Measurements from ENCODE around the gene RNF144A. TPM values are rescaled to one million over a fixed set of nuclear protein-coding genes. Genes with fewer than 3 reads are reported as not detected.
"Not testable (repeated sequence)": the region's sequence is repeated elsewhere in the genome, so short reads cannot be mapped to it uniquely, and the experiment has no call there.

Gene RNF144A
- total RNA-seq, 4 donors from 2014 or later, result 27.3 to 47.3 (median 37.4) TPM

DNA sequence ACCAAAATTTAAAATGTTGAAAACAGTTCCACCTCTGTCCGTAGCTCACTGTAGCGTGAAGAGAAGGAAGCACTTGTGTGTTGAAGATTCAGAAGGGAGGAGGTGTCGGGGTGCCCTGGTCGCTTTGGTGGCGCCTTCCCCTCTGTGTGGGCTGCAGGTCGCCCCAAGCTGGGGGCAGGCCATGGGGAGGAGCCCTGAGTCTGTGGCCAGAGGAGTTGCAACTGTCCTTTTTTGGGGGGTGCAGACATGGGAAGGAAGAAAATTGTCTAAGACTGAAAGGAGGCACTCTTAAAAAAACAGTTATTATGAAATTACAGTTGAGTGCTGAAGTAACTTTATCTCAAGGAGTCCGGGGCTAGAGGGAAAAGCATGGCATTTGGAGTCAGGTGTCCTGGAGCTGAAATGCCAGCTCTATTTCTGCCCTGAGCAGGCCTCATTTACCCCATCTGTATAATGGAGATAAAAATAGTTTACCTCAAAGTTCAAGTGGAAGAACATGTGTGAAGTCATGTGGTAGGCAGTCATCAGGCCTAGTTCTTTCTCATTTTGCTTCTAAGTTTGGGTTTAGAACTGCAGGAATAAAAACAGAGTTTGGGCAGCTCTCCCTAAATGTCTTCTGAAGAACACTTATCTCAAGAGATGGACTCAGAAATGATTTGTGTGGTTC is 82.1 kb downstream of the RNF144A start:
- Histone ChIP-seq H3K27me3 (no peaks in the 10 kb centered on the region), H3K9me3 (no peaks in the 10 kb centered on the region), H3K36me3 (peaks cover 0 to 12% (median 0%) of the 10 kb centered on the region in 3 donors), H3K4me3 (no peak overlapping the region), H3K27ac (no peak overlapping the region), H3K4me1 (peaks cover 0 to 13% (median 2%) of the 10 kb centered on the region in 4 donors)
- 75 to 79% methylated on average over 7 of the region's 7 CpGs for WGBS, 2 donors
- no peak for DNase-seq (ENCODE audit: low spot score in 2 of 2)
- TF ChIP-seq EP300 (IDR thresholded peaks at IDR 0.05), result no peak
- no peak for TF ChIP-seq POLR2A (IDR thresholded peaks at IDR 0.05)
- TF ChIP-seq, protein P1, sequence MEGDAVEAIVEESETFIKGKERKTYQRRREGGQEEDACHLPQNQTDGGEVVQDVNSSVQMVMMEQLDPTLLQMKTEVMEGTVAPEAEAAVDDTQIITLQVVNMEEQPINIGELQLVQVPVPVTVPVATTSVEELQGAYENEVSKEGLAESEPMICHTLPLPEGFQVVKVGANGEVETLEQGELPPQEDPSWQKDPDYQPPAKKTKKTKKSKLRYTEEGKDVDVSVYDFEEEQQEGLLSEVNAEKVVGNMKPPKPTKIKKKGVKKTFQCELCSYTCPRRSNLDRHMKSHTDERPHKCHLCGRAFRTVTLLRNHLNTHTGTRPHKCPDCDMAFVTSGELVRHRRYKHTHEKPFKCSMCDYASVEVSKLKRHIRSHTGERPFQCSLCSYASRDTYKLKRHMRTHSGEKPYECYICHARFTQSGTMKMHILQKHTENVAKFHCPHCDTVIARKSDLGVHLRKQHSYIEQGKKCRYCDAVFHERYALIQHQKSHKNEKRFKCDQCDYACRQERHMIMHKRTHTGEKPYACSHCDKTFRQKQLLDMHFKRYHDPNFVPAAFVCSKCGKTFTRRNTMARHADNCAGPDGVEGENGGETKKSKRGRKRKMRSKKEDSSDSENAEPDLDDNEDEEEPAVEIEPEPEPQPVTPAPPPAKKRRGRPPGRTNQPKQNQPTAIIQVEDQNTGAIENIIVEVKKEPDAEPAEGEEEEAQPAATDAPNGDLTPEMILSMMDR (IDR thresholded peaks at IDR 0.05), result no peak

DNA sequence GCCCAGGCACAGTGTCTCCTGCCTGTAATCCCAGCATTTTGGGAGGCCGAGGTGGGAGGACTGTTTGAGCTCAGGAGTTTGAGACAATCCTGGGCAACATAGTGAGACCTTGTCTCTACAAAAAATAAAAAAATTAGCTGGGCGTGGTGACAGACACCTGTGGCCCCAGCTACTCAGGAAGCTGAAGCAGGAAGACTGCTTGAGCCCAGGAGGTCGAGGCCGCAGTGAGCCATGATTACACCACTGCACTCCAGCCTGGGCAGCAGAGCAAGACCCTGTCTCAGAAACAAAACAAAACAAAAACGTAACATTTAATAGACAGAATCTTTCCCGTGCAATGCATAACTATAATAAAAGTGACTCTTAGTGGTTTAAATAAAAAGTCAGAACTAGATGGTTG is 84.2 kb downstream of the RNF144A start:
- H3K27ac ChIP-seq; H3K27me3 ChIP-seq; H3K4me3 ChIP-seq; H3K4me1 ChIP-seq; DNase-seq (ENCODE audit: low spot score in 2 of 2); H3K9me3 ChIP-seq: not testable (repeated sequence)
- peaks cover 0 to 12% (median 0%) of the 10 kb centered on the region in 3 donors for H3K36me3 ChIP-seq
- 86 to 92% methylated on average over 6 of the region's 6 CpGs for WGBS, 2 donors

DNA sequence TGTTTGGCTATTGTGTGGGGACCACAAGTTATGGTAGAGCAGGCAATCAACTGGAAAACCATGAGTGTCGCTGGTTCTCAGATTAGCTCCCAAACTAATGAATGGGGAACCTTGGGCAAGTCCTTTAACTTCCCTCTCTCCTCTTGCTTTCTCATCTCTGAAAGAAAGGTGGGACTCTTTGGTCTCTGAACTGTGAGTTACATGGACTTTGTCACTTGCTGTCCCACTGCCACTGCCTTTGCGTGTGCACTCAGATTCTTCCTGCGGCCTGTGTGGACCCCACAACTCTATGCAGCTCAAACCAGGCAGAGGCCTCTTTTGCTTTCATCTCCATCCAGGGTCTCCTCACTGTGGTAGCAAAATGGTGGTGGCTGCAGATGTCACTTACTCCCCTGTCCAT is 86.7 kb downstream of the RNF144A start:
- Histone ChIP-seq H3K9me3 (no peaks in the 10 kb centered on the region), H3K4me3 (no peak overlapping the region), H3K4me1 (peaks cover 0 to 26% (median 18%) of the 10 kb centered on the region in 4 donors), H3K27me3 (no peaks in the 10 kb centered on the region), H3K27ac (no peak overlapping the region), H3K36me3 (peaks cover 0 to 6% (median 0%) of the 10 kb centered on the region in 3 donors)
- 95 to 98% methylated on average over 3 of the region's 3 CpGs for WGBS, 2 donors
- DNase-seq (ENCODE audit: low spot score in 2 of 2), result no peak
- no peak for TF ChIP-seq POLR2A (IDR thresholded peaks at IDR 0.05)
- TF ChIP-seq, protein P1 (IDR thresholded peaks at IDR 0.05), result no peak
- TF ChIP-seq EP300 (IDR thresholded peaks at IDR 0.05), result no peak

DNA sequence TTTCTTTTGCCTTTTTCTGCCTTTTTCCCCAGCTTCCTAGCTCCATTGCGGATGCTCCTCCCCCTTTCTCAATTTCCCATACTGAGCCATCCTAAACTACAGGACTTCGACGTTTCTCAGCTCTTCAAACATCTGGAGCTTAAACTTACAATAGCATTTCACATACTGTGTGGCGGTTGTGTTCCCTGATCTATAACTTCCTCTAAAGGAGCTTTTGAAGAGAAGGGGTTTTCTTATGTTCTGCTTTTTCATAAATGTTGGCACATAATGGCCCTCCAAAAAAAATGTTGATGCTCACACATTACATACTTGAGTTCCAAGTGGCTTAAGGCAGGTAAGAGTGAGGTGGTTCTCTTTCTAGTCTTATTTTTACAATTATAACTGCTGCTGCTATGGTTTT is 87.4 kb downstream of the RNF144A start:
- no peak overlapping the region for H3K27ac ChIP-seq
- DNase-seq (ENCODE audit: low spot score in 2 of 2), result no peak
- no peaks in the 10 kb centered on the region for H3K27me3 ChIP-seq
- H3K4me1 ChIP-seq, result peaks cover 0 to 34% (median 25%) of the 10 kb centered on the region in 4 donors
- TF ChIP-seq, protein P1 (IDR thresholded peaks at IDR 0.05), result no peak
- no peak for TF ChIP-seq POLR2A (IDR thresholded peaks at IDR 0.05)
- TF ChIP-seq EP300 (IDR thresholded peaks at IDR 0.05), result no peak
- WGBS, 2 donors, result 60 to 63% methylated on average over 4 of the region's 4 CpGs
- no peak overlapping the region for H3K4me3 ChIP-seq
- peaks cover 0 to 6% (median 0%) of the 10 kb centered on the region in 3 donors for H3K36me3 ChIP-seq
- H3K9me3 ChIP-seq, result no peaks in the 10 kb centered on the region

DNA sequence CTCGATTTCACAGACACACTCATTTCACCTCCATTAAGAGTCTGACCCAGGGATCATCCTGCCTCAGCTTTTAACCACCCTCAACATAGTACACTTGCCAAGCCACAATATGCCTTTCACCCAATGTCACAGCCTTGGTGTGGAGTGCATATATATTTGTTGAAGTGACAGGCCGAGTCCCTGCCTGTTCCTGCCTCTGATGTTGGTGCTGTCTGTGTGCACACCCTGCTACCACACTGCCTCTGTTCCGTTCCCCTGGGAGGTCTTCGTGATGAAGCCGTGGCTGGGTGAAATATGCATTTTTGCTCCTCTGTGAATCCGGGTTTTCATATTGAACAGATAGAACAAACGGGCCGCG is 90.3 kb downstream of the RNF144A start:
- Histone ChIP-seq H3K9me3 (no peaks in the 10 kb centered on the region), H3K27ac (peak overlapping the region in 3 of 4 donors; percentile 36 to 86 (median 81)), H3K27me3 (no peaks in the 10 kb centered on the region), H3K36me3 (peaks cover 0 to 6% (median 0%) of the 10 kb centered on the region in 3 donors), H3K4me3 (no peak overlapping the region), H3K4me1 (peaks cover 0 to 60% (median 35%) of the 10 kb centered on the region in 4 donors)
- TF ChIP-seq, protein P1 (IDR thresholded peaks at IDR 0.05), result no peak
- TF ChIP-seq EP300 (IDR thresholded peaks at IDR 0.05), result no peak
- TF ChIP-seq POLR2A (IDR thresholded peaks at IDR 0.05), result no peak
- WGBS, 2 donors, result 68 to 69% methylated on average over 8 to 9 of the region's 9 CpGs
- DNase-seq (ENCODE audit: low spot score in 2 of 2), result no peak

Data from tibial nerve (tissue), 4 donors.